PC-3 (cell line): Measurements from ENCODE around the gene FDXACB1. TPM values are rescaled to one million over a fixed set of nuclear protein-coding genes. Genes with fewer than 3 reads are reported as not detected.

ENCODE experiments used
- ATAC-seq: fragments of 200-7000 bp; cut with Tn5 transposase; 2 replicates; pipeline ENCODE4 v1.9.1; 2020; ENCODE audit warnings: mild to moderate bottlenecking, moderate library complexity
- BruUV-seq: library from RNA; stranded (reverse); fragments of 400-500 nt; replicated peaks from 2 replicates; lab custom pipeline; 2021; lab: Mats Ljungman, UMichigan
- CTCF ChIA-PET: fragments of 300-600 bp; sonication (Branson Sonifier 250); formaldehyde crosslinking; loops from one replicate; lab custom pipeline; 2022; ENCODE audit warnings: antibody characterized with exemption; lab: Charles Lee
- POLR2A ChIA-PET: fragments of 300-600 bp; sonication (Branson Sonifier 250); formaldehyde crosslinking; loops from one replicate; lab custom pipeline; 2022; ENCODE audit warnings: antibody characterized with exemption; ENCODE audit not compliant: unreplicated experiment; lab: Charles Lee
- DNase-seq: peaks from one replicate; pipeline ENCODE4 v3.0.0-alpha.2; 2015
- H2AFZ ChIP-seq: fragments of 300-600 bp; sonication (generic); 2 replicates; pipeline ENCODE4 v1.6.0; 2016; ENCODE audit warnings: antibody characterized with exemption, low read length
- H3F3A ChIP-seq: fragments of 300-600 bp; sonication (generic); one replicate; pipeline ENCODE4 v1.6.0; 2017; ENCODE audit warnings: antibody characterized with exemption, low read length, control low read depth, mild to moderate bottlenecking; ENCODE audit not compliant: unreplicated experiment
- H3K27ac ChIP-seq: fragments of 300-600 bp; sonication (generic); 2 replicates; pipeline ENCODE4 v1.5.1; 2016; ENCODE audit warnings: mild to moderate bottlenecking, low read length
- H3K27me3 ChIP-seq: fragments of 300-600 bp; sonication (generic); 2 replicates; pipeline ENCODE4 v1.6.1; 2016; ENCODE audit warnings: low read length, mixed read lengths
- H3K36me3 ChIP-seq: fragments of 300-600 bp; sonication (generic); 2 replicates; pipeline ENCODE4 v1.6.1; 2016; ENCODE audit warnings: low read depth, mixed run types, low read length, mixed read lengths
- H3K4me1 ChIP-seq: fragments of 300-600 bp; sonication (generic); 2 replicates; pipeline ENCODE4 v1.5.1; 2016; ENCODE audit warnings: low read length; ENCODE audit not compliant: insufficient read depth
- H3K4me2 ChIP-seq: fragments of 300-600 bp; sonication (generic); 2 replicates; pipeline ENCODE4 v1.6.0; 2016; ENCODE audit warnings: low read length
- H3K4me3 ChIP-seq: fragments of 300-600 bp; sonication (generic); 2 replicates; pipeline ENCODE4 v1.5.1; 2016; ENCODE audit warnings: mild to moderate bottlenecking, low read length, mixed read lengths
- H3K79me2 ChIP-seq: fragments of 300-600 bp; sonication (generic); 2 replicates; pipeline ENCODE4 v1.6.1; 2017; ENCODE audit warnings: low read length, mixed read lengths
- H3K9ac ChIP-seq: fragments of 300-600 bp; sonication (generic); 2 replicates; pipeline ENCODE4 v1.6.0; 2016; ENCODE audit warnings: mild to moderate bottlenecking, low read length
- H3K9me2 ChIP-seq: fragments of 300-600 bp; sonication (generic); replicated peaks from 2 replicates; pipeline ENCODE4 v1.6.1; 2016; ENCODE audit warnings: mixed run types, low read length, mixed read lengths
- H3K9me3 ChIP-seq: fragments of 300-600 bp; sonication (generic); 2 replicates; pipeline ENCODE4 v1.6.1; 2016; ENCODE audit warnings: low read length, mixed read lengths
- H4K20me1 ChIP-seq: fragments of 300-600 bp; sonication (generic); 2 replicates; pipeline ENCODE4 v1.6.1; 2016; ENCODE audit warnings: low read length, mixed read lengths
- CTCF ChIP-seq: fragments of 300-600 bp; sonication (generic); conservative IDR thresholded peaks from 2 replicates; pipeline ENCODE4 v1.5.1; 2017; ENCODE audit warnings: antibody characterized with exemption, low read depth, mild to moderate bottlenecking, low read length
- EZH2 ChIP-seq: fragments of 300-600 bp; sonication (generic); IDR thresholded peaks from one replicate; pipeline ENCODE4 v1.6.1; 2017; ENCODE audit warnings: antibody characterized with exemption, mild to moderate bottlenecking, low read length; ENCODE audit not compliant: unreplicated experiment
- EZH2phosphoT487 ChIP-seq: fragments of 300-600 bp; sonication (generic); IDR thresholded peaks from 2 replicates; pipeline ENCODE4 v1.6.1; 2018; ENCODE audit warnings: mild to moderate bottlenecking, antibody characterized with exemption, low read length, borderline replicate concordance
- intact Hi-C: fragments of 100-400 bp; cut with micrococcal nuclease; formaldehyde crosslinking; loops from 2 replicates; pipeline ENCODE4 v1.9.0; 2023
- total RNA-seq: library from RNA; depleted of rRNA; stranded (reverse); fragments of >200 nt; gene quantifications from 2 replicates; pipeline ENCODE4 v1.2.3, GENCODE V29; 2014

Gene FDXACB1
- total RNA-seq, 1 experiment from 2014 or later, result 3.0 TPM

GRCh38 chr11:111851067-111851466, 27.9 kb downstream of the FDXACB1 start:
- Histone ChIP-seq H3K4me1 (peaks cover 21% of the 10 kb centered on the region), H2AFZ (no peak overlapping the region), H3K9ac (no peak overlapping the region), H3K36me3 (peaks cover 20% of the 10 kb centered on the region; the same call in 1 of the 2 replicates), H3K9me2 (no peaks in the 10 kb centered on the region), H3K9me3 (no peaks in the 10 kb centered on the region), H4K20me1 (no peaks in the 10 kb centered on the region), H3K27me3 (no peaks in the 10 kb centered on the region), H3K4me3 (no peak overlapping the region), H3K79me2 (no peaks in the 10 kb centered on the region), H3K27ac (no peak overlapping the region), H3K4me2 (no peak overlapping the region), H3F3A (peaks cover 8% of the 10 kb centered on the region)
- intact Hi-C loops, result no loop called here
- ATAC-seq, result no peak
- DNase-seq, result no peak
- CTCF ChIA-PET, result interaction anchor here (1.0 to 1.6 kb wide), 2 partner anchors 10 to 76 kb away, joined by 4 to 5 read pairs; no protein-coding TSS in a partner anchor
- TF ChIP-seq CTCF (no peak), EZH2phosphoT487 (no peak), EZH2 (no peak)
- BruUV-seq, result no TSS peak
- POLR2A ChIA-PET, result no interaction called here

GRCh38 chr11:111849631-111850030, 29.3 kb downstream of the FDXACB1 start:
- ATAC-seq (no peak), DNase-seq (no peak)
- ChIA-PET CTCF (no interaction called here), POLR2A (no interaction called here)
- Histone ChIP-seq H3K4me2 (no peak overlapping the region), H3K9ac (no peak overlapping the region), H3K27ac (no peak overlapping the region), H3K9me3 (no peaks in the 10 kb centered on the region), H3K9me2 (no peaks in the 10 kb centered on the region), H3K36me3 (peaks cover 20% of the 10 kb centered on the region; the same call in 1 of the 2 replicates), H3K79me2 (no peaks in the 10 kb centered on the region), H2AFZ (no peak overlapping the region), H3K4me3 (no peak overlapping the region), H4K20me1 (no peaks in the 10 kb centered on the region), H3F3A (peaks cover 13% of the 10 kb centered on the region), H3K4me1 (peaks cover 35% of the 10 kb centered on the region), H3K27me3 (no peaks in the 10 kb centered on the region)
- TF ChIP-seq CTCF (no peak), EZH2phosphoT487 (no peak), EZH2 (no peak)
- intact Hi-C loops, result no loop called here
- no TSS peak for BruUV-seq

GRCh38 chr11:111846636-111847035, 32.3 kb downstream of the FDXACB1 start:
- DNase-seq (peak; percentile 72), ATAC-seq (peak; percentile 70)
- Histone ChIP-seq H3K9ac (peak overlapping the region; percentile 51), H3K9me3 (no peaks in the 10 kb centered on the region), H2AFZ (no peak overlapping the region), H3K4me2 (peak overlapping the region; percentile 73), H3K27ac (peak overlapping the region; percentile 85), H3K4me3 (peak overlapping the region; percentile 15; the same call in 1 of the 2 replicates), H3F3A (peaks cover 13% of the 10 kb centered on the region), H3K9me2 (no peaks in the 10 kb centered on the region), H3K27me3 (no peaks in the 10 kb centered on the region), H3K36me3 (peaks cover 21% of the 10 kb centered on the region; the same call in 1 of the 2 replicates), H4K20me1 (no peaks in the 10 kb centered on the region), H3K79me2 (no peaks in the 10 kb centered on the region), H3K4me1 (peaks cover 37% of the 10 kb centered on the region)
- intact Hi-C loops, result no loop called here
- no TSS peak for BruUV-seq
- CTCF ChIA-PET, result interaction anchor here (0.8 to 1.6 kb wide), 5 partner anchors 24 to 260 kb away, joined by 3 to 10 read pairs (median 3); partner anchors contain the start of genes ALG9 and PPP2R1B
- POLR2A ChIA-PET, result interaction anchor here (0.6 to 0.9 kb wide), 3 partner anchors 55 to 317 kb away, joined by 3 to 4 read pairs (median 3); partner anchors contain the start of gene IL18
- TF ChIP-seq EZH2phosphoT487, result no peak
- no peak for TF ChIP-seq EZH2
- no peak for TF ChIP-seq CTCF
